AG04449 (cell line): ENCODE results near the gene FAT1.

Experiments used
- CTCF ChIA-PET: fragments of 350-600 bp; formaldehyde crosslinking; extraction: SDS; loops from one replicate; lab custom pipeline; 2021; ENCODE audit warnings: antibody characterized with exemption; lab: Yijun Ruan, JAX
- POLR2A ChIA-PET: fragments of 400-600, 350-600 bp; formaldehyde crosslinking; extraction: SDS; loops from one replicate; lab custom pipeline; 2020; ENCODE audit warnings: antibody characterized with exemption, inconsistent platforms; lab: Yijun Ruan, JAX
- DNase-seq: peaks from one replicate; pipeline ENCODE4 v3.0.0-alpha.2; 2010; ENCODE audit warnings: low read depth, low spot score
- H3K4me3 ChIP-seq: 2 replicates; pipeline ENCODE4 v1.5.1; 2011; ENCODE audit warnings: low read depth, mild to moderate bottlenecking, control low read depth, low read length
- CTCF ChIP-seq: IDR thresholded peaks from one replicate; pipeline ENCODE4 v1.5.1; 2011; ENCODE audit warnings: mild to moderate bottlenecking, moderate library complexity, low read length, control low read depth, inconsistent platforms; ENCODE audit not compliant: insufficient read depth; ENCODE audit errors: missing control alignments

The FAT1 gene

GRCh38 chr4:186699881-186700397 is 23.7 kb downstream of the FAT1 start:
- H3K4me3 ChIP-seq, result no peak overlapping the region
- no peak for TF ChIP-seq CTCF
- ChIA-PET CTCF (no interaction called here), POLR2A (no interaction called here)
- DNase-seq, result no peak

GRCh38 chr4:186699298-186699697 is 24.4 kb downstream of the FAT1 start:
- POLR2A ChIA-PET, result no interaction called here
- TF ChIP-seq CTCF, result no peak
- no peak overlapping the region for H3K4me3 ChIP-seq
- CTCF ChIA-PET, result interaction anchor here (2.3 kb wide), 1 partner anchor 9 kb away, joined by 6 read pairs; no protein-coding TSS in a partner anchor
- no peak for DNase-seq

GRCh38 chr4:186698525-186698924 is 25.1 kb downstream of the FAT1 start:
- ChIA-PET CTCF (interaction anchor here (2.3 kb wide), 1 partner anchor 10 kb away, joined by 6 read pairs; no protein-coding TSS in a partner anchor), POLR2A (no interaction called here)
- no peak for DNase-seq
- no peak for TF ChIP-seq CTCF
- H3K4me3 ChIP-seq, result no peak overlapping the region

- no peak for DNase-seq
- no peak for TF ChIP-seq CTCF
- H3K4me3 ChIP-seq, result no peak overlapping the region
- ChIA-PET POLR2A (no interaction called here), CTCF (interaction anchor here (2.3 kb wide), 1 partner anchor 10 kb away, joined by 6 read pairs; no protein-coding TSS in a partner anchor)
Measured at GRCh38 chr4:186698028-186698427, 25.6 kb downstream of the FAT1 start.

- H3K4me3 ChIP-seq, result no peak overlapping the region
- no peak for TF ChIP-seq CTCF
- ChIA-PET POLR2A (no interaction called here), CTCF (no interaction called here)
- no peak for DNase-seq
Measured at GRCh38 chr4:186695392-186695791, 28.3 kb downstream of the FAT1 start.

- ChIA-PET CTCF (interaction anchor here (1.2 kb wide), 1 partner anchor 13 kb away, joined by 4 read pairs; no protein-coding TSS in a partner anchor), POLR2A (interaction anchor here (0.7 kb wide), 1 partner anchor 26 kb away, joined by 3 read pairs; no protein-coding TSS in a partner anchor)
- no peak for DNase-seq
- no peak for TF ChIP-seq CTCF
- no peak overlapping the region for H3K4me3 ChIP-seq
Measured at GRCh38 chr4:186693894-186694293, 29.8 kb downstream of the FAT1 start.
